OCI-LY1 (cell line): ENCODE data around the gene BTBD2.

Experiments used
- EZH2 ChIP-seq: fragments of 200-600 bp; sonication (generic), shearing (Covaris generic); IDR thresholded peaks from 2 replicates; pipeline ENCODE4 v1.8.0; 2017; ENCODE audit warnings: borderline replicate concordance, mixed run types, mild to moderate bottlenecking, antibody characterized with exemption, low read length, moderate library complexity, mixed read lengths
- TF ChIP-seq, protein P1 (sequence below): fragments of 200-600 bp; sonication (generic), shearing (Covaris generic); IDR thresholded peaks from 2 replicates; pipeline ENCODE4 v1.5.1; 2017; ENCODE audit warnings: mild to moderate bottlenecking, antibody characterized with exemption, low read length, moderate library complexity, mixed read lengths

DNA sequence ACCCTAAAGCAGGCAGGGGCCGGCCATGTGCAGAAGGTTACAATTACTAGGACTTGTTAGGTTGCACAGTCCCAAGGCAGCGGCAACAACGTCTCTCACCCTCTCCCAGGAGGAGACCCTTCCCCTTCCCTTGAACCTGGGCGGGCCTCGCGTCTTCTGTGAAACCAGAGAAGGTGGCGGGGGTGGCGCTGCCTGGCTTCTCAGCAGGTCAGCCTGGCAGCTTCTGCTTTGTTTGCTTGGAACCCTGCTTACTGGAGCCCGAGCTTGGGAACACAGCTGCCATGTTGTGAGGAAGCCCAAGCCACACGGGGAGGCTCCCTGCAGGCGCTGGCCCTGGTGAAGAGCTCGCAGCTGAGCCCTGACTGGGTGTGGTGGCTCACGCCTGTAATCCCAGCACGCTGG lies 20.1 kb upstream of the BTBD2 start:
- TF ChIP-seq, protein P1, sequence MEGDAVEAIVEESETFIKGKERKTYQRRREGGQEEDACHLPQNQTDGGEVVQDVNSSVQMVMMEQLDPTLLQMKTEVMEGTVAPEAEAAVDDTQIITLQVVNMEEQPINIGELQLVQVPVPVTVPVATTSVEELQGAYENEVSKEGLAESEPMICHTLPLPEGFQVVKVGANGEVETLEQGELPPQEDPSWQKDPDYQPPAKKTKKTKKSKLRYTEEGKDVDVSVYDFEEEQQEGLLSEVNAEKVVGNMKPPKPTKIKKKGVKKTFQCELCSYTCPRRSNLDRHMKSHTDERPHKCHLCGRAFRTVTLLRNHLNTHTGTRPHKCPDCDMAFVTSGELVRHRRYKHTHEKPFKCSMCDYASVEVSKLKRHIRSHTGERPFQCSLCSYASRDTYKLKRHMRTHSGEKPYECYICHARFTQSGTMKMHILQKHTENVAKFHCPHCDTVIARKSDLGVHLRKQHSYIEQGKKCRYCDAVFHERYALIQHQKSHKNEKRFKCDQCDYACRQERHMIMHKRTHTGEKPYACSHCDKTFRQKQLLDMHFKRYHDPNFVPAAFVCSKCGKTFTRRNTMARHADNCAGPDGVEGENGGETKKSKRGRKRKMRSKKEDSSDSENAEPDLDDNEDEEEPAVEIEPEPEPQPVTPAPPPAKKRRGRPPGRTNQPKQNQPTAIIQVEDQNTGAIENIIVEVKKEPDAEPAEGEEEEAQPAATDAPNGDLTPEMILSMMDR = no peak
- no peak for TF ChIP-seq EZH2
